HG02840 (cell line): ENCODE data around the gene RASGEF1B.

Experiments
- ATAC-seq: cut with Tn5 transposase; IDR thresholded peaks from one replicate; pipeline ENCODE4 v1.9.1; 2021; ENCODE audit warnings: mild to moderate bottlenecking, moderate library complexity, moderate number of reproducible peaks; ENCODE audit not compliant: unreplicated experiment, low FRiP score

The RASGEF1B gene

DNA sequence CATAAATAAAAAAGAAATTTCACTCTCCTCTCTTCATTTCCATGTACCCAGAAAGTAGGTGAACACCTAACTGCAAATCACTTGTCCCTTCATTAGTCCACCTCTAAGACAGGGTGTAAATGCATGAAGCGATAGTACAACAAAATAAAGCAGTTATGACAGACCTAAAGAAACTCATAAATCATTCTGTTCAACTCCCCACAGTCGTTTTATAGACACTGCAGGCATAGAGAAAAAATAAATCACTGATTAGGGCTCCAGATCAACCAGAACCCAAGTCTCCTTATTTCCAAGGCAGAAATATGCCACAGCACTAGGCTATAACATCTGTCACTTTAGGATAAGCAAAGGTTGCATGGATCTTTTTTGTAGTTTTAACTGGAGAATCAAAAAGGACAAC, 3.0 kb downstream of the RASGEF1B start:
- ATAC-seq = no peak

DNA sequence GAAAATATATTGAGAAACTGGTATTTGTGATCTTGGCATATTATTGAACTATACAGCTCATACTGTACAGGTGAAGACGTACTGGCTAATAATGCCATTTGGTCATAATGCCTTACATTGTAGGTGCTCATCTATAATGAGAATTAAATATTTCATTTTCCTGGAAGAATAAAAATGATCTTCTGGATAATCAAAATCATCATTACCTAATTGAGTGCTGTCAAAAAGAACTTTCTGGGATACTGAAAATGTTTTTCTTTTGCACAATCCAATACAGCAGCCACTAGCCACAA, 4.1 kb downstream of the RASGEF1B start:
- no peak for ATAC-seq

DNA sequence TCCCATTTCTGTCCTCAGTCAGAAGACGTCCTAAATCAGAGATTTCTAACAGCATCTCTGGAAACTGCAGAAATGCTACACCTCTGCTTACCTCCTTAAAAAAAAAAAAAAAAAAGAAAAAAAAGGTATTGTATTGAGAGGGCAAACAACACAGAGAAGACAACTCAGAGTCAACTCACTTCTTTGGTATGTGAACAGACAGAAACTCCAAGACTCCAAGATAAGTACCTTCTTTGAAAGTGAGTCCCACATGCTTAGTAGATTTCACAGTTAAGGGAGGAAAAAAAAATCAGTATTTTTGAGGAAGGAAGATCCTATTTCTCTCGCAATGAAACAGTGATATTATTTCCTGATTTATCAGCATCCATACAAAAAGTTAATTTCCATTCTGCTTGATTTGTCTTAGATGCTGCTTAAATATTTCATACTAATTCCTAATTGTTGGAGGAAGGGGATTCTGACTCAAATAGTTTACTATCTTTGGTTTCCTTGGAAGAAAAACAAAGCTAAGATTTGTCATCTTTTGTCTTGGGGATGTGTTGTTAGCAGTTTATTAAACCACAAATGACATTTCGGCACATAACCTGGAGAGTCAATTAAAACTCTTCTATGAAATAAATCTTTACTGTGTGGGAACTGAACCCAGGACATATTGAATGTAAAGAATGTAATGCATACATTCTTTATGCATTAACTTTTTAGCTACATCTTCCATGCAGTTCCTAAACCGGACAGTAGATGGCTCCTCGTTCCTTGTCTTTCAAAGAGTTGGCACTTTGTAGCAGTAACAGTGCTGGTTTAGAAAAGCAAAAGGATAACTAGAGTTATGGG, 4.7 kb downstream of the RASGEF1B start:
- no peak for ATAC-seq

DNA sequence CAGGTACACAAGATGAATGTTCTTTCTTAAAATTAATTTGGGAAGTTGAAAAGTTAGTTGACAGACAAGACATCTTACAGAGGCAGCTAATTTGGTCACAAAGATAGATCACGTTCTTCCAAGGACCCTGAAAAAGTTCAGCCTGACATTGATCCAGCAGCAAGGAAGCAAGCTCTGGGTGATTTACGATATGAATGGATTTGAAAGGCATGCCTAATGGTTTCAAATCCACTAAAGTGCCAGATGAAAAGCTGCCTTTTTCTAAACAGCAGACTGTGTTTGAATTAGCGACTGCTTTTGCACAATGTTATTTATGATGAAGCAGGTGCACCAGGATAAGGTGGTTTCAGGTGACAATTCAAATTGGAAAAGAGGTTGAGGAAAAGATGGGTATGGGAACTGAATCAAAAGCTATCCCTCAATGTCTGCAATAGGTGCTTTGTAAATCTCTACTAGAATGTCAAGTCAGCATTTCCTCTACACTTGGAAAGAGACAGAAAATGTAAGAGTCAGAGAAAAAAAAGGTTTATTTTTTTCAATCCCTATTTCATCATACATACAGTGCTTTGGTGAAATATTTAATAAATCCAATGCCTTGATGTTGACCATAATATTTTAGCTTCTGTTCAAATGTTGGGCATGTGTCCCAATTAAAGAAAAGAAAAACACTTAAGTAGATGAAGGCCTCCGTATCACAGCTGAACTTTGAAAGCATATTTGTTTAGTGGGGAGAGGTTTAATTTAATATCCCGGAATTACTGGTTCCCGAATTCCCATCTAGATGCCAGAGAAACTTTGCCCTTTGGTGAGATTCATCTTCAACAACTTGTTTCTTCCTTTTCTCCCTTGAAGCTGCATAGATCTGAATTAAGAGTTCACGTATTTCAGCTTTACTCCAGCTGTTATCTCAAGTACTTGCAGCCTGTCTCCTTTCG, 6.0 kb downstream of the RASGEF1B start:
- no peak for ATAC-seq

DNA sequence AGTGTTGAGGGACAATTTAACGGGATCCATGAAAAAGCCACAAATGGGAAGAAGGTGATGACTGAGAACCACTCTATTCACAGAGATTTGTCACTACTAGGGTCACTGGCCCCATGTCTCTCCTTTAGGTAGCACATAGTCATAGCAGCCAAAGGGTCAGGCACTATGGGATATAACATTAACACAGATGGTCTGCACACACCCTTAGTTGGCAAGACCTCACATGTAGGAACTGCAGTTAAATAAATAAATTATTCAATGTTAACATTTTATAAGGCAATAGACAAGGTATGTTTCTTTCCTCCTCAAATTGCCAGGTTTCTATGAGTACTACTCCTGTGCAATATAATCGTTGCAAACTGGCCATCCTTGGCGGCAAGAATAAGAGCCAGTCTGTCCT, 10.9 kb downstream of the RASGEF1B start:
- no peak for ATAC-seq

DNA sequence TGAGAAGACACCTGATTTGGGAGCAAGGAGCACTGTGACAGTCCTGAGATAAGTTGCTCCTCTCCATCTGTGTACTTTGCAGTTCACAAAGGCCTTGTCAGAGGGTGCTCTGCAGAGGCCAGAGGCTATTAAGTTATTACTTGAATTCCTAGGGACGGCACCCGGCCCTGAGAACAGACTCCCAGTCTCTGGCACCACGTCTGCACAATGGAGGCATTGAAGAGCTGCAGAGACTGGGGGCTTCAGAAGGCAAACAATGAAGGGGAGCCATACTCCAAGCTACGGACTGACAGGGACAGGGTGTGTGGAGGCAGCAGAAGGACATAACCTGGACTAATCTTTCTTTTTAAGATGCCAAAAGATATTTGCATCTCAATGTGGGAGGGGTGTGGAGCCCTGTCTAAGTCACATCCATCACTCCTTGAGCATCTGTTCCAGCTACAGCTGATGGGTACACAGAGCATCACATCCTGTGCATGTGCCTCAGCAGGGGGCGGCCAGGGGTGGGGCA, 11.5 kb downstream of the RASGEF1B start:
- ATAC-seq = no peak

DNA sequence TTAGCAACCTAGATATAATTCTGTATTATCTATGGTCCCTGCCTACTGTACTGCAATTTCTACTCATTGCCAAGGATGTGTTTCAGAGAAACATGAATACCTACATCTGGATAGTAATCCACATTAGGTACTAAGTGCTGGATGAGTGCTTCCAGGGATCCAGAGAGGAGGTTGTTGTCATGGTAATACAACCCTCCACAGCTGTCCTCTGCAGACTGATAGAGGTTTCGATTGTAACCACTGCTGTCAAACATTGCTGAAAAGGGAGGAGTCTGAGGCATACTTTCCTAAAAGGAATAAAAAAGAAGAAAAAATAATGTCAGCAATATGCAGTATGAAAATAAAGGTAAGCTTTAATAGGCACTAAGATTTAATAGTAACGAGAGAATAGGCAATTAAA, 12.5 kb downstream of the RASGEF1B start:
- no peak for ATAC-seq

DNA sequence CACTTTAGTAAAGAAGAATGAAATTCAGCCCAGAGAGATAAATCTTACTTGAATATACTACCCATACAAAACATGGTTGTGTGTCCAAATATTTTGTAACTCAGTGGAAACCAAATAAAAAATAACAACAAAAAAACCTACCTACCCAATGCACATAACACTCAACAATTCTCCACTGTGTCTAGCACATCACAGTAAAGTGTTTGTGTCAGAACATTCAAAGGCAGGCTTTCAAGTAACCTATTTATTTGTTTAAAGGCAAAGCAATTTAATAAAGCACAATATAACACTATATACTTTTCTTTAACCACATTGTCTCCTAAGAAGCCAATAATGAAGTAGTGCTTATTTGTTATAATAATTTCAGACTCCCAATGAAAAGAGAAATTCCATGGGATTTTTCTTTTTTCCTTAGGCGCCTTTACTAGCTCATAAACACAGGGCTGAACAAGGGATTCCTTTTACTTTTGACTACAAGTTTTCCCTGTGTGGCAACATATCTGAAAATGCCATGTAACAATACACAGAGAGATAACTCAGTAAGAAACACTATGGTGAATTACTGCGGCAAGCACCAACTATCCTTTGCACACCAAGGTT, 13.7 kb downstream of the RASGEF1B start:
- no peak for ATAC-seq

DNA sequence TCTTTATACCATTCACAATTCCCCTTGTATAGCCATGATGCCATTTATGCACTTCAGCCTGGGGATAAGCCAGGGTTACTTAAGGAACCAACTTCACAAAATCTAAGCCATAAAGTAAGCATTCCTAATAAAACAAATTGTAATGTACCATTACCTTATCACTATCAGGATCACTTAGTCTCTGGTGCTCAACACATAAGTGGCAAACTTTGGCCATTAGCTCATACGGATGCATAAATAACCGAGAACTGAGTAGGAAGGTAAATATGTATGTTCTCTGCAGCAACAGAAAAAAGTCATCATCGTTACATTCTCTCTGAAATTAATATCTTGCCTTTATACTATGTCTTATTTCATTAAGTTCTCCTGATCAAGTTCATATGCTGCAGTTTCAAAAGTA, 14.4 kb downstream of the RASGEF1B start:
- no peak for ATAC-seq

DNA sequence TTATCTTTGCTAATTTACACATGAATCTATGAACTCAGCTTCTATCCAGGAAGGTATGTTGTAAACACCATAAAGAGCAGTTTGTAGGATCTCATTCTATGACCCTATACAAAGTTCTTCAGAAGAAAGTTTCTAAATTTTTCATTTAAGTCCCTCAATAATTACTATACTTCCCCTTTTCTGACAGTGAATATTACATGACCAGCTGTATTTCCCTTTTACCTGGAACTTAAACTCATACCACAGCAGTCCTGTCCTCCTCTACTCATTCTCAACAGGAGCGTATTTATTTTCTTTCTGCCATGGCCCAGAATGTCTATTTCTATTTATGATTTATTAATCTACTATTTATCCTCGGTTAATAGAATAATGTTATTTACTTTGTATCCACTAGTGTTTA, 15.8 kb downstream of the RASGEF1B start:
- ATAC-seq = no peak

DNA sequence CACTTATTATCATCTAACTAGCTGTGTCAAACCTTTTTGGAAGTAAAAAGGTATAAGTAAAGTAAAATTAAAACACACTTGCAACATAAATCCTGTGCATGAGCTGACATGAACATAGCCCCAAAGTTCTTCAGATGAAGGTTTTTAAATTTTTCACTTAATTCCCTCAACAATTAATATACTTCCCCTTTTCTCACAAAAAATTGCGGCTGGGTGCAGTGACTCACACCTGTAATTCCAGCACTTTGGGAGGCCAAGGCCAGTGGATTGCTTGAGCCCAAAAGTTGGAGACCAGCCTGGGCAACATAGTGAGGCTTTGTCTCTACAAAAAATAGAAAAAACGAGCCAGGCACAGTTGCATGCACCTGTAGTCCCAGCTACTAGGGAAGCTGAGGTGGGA, 16.8 kb downstream of the RASGEF1B start:
- ATAC-seq = no peak

DNA sequence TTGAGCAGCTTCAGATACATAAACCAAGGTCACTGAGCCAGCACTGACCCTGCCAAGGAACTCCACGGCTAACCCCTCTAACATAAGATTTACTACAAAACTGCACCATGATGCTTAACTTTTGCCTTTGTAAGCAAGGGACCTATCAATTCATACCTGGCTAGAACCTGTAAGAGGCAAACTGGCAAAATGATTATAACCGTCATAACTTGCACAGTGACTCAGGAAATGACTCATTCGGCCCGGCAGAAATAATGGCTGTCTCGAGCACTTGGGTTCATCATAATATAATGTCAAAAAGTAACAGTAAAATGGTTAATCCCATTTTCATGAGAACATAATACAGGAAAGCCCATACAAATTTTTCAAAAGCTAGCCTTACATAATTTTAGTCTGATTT, 17.2 kb downstream of the RASGEF1B start:
- ATAC-seq = no peak

DNA sequence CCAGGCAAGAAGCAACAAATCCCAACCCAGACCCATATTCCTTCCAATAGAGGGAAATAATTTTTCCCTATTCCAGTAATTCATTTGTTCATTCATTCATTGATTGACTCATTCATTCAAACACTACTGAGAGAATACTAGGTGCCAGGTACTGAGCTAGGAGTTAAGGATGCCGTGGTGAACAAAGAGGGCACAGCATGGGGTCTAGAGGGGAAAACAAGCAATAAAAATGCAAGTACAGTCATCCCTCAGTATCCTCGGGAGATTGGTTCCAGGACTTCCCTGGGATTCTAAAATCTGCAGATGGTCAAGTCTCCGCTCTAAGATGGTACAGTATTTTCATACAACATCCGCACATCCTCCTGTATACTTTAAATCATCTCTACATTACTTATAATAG, 18.7 kb downstream of the RASGEF1B start:
- no peak for ATAC-seq

DNA sequence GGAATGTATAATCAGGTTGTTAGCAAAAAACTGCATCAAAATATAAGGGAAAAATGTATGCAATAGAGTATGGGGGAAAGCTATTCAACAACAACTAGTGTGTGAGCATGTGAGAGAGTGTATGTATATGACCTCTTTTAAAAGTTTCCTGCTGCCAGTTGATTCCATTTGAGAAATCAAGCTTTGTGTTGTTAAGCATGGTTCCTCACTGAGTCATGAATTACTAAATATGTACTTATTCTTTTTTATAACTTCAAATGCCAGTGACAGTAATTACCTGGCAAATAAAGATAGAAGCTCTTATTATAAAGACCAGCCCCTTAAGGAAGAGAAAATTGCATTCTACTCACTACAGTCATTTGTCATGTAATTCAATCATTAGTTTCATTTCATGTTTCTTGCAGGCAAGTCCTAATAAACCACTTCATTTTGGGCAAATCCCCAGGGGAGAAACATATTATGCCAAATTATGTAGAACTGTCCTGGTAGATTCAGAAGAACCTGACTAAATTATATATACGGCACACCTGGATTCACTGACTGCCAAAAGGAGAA, 19.2 kb downstream of the RASGEF1B start:
- ATAC-seq = no peak

DNA sequence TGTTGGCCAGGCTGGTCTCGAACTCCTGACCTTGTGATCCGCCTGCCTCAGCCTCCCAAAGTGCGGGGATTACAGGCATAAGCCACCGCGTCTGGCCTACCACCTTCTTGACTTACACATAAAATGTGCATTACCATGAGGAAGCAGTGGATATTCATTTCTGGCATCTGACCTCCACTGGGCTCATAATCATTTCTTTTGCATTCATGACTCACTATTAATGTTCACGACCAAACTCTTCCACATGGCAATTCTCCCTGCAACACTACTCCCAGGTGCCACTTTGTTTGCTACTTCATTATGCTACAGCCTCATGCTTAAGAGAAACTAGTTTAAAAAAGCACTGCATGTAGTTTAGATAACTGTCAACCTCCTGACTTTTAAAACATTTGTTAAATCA, 22.7 kb downstream of the RASGEF1B start:
- no peak for ATAC-seq

DNA sequence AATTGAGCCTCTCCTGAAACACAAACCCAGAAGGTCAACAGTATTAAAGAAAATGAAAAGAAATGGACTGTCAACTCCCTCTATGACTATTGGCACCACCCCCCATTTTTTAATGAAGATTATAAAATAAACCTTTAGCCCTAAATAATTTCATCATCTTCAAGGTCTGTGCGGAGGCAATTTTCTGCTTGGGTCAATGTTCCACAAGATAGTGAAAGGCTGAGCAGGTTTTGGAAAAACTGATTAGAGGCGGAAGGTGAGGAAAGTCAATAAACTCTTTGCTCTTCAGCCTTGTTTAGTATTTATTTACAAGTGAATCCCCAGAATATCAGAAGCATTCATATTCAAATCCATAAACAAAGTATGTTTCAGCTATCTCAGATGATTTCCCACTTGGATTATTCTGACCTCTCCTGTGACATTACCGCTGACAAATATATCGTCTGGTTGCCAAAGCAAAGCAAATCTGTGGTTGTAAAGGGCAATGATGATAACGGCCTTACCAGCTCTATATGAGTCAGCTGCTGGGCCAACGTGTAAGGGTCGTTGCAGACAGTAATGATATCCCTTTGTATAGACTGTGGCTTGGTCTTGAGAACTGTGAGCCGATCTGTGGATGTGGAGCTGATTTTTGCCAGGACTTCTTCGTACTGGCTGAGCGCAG, 24.0 kb downstream of the RASGEF1B start:
- ATAC-seq = no peak

DNA sequence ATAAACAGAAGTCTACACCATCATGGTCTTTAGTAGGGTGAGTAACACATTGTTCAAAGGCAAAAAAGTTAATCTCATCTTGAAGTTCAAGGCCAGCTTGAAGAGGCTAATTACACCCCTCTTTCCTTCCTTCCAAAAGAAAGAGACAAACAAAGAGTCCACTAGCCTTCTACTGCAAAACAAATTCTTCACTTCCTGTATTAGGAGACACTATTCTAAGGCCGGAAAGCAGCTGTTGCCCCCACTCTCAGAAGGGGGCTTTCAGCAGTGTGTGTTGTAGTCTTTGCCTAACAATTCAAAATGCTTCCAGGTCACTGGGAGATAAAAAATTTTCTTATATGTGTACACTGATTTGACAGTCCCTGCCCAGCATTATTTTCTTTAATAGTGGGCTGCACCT, 25.1 kb downstream of the RASGEF1B start:
- ATAC-seq = no peak

DNA sequence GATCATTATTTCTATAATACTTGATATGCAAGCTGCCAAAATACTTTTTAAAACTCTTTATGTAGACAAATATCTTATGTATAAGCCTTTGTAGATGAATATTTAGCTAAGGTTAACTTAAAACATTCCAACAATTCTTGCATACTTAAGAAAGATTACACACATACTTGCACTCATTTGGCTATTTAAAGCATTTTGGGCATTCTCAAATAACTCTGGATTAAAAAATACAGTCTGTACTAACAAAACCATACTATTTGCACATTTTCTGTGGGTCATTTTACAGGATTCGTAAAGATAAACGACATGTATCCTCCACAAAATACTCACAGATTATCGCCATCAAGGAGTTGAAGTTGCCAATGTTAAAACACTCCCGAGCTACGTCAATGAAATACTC, 26.5 kb downstream of the RASGEF1B start:
- ATAC-seq = no peak

DNA sequence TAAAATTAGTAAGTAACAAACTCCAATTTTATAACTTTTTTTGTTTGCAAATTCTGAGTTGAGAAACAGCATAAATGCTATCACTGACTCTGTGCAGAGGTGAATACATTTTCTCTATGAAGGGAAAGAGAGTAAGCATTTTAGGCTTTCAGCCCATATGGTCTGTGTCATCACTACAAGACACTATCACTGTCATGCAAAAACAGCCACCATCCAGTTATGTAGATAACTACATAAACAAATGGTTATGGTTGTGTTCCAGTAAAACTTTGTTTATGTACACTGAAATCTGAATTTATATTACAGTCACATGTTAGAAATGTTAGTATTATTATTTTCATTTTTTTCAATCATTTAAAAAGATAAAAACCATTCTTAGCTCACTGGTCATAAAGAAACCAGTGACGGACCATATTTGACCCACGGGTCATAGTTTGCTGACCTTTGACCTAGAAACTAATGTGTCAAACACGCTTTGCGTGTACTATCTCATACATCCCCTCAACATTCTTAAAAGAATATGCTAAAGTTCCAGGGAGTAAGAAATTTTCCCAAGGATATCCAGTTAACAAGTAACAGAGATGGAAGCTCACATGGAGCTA, 29.1 kb downstream of the RASGEF1B start:
- ATAC-seq = no peak

DNA sequence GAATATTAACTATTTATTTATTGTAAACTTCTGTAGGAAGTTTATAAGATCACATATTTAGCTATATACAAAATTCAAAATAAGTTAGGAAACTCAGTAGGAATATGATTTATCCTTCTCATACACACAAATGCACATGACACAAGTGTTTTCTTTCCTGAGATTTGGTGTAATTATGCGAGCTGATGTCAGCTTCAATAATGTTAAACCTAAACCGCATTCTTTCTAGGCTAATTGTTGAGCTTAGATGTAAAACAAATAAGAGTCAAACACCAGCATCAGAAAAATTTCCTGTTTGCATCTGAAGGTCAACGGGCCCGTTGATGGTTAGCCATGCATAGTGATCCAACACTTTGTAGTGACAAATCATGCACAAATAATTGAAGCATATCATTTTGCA, 30.8 kb downstream of the RASGEF1B start:
- no peak for ATAC-seq
